ENCODE measurements around the gene SLC24A1.
"Not testable (repeated sequence)": the region's sequence is repeated elsewhere in the genome, so short reads cannot be mapped to it uniquely, and the experiment has no call there.

SLC24A1 gene

GRCh38 chr15:65621638-65622037, at the start of gene SLC24A1:
Gene SLC24A1, plus strand, starts transcription at chr15:65621938. Its CDS starts 2,143 bp downstream, at chr15:65624081.
- no peak for DNase-seq (ENCODE audit: low read depth)

GRCh38 chr15:65571971-65572370, 49.8 kb upstream of the SLC24A1 start:
- DNase-seq (ENCODE audit: low read depth): no peak

GRCh38 chr15:65576664-65577063, 45.1 kb upstream of the SLC24A1 start:
- no peak for DNase-seq (ENCODE audit: low read depth)

- no peak for DNase-seq (ENCODE audit: low read depth)
These were observed 44.4 kb upstream of the SLC24A1 start for GRCh38 chr15:65577129-65577996.

- no peak for DNase-seq (ENCODE audit: low read depth)
These were observed 42.6 kb upstream of the SLC24A1 start for GRCh38 chr15:65578904-65579728.

GRCh38 chr15:65579762-65580161, 42.0 kb upstream of the SLC24A1 start:
- DNase-seq (ENCODE audit: low read depth): no peak

- DNase-seq (ENCODE audit: low read depth): no peak
These were observed 41.5 kb upstream of the SLC24A1 start for GRCh38 chr15:65580287-65580686.

- no peak for DNase-seq (ENCODE audit: low read depth)
These were observed 38.0 kb upstream of the SLC24A1 start for GRCh38 chr15:65583701-65584100.

GRCh38 chr15:65584241-65584640, 37.5 kb upstream of the SLC24A1 start:
- no peak for DNase-seq (ENCODE audit: low read depth)

- no peak for DNase-seq (ENCODE audit: low read depth)
These were observed 34.6 kb upstream of the SLC24A1 start for GRCh38 chr15:65587094-65587493.

- no peak for DNase-seq (ENCODE audit: low read depth)
These were observed 25.8 kb upstream of the SLC24A1 start for GRCh38 chr15:65595960-65596359.

- no peak for DNase-seq (ENCODE audit: low read depth)
These were observed 23.3 kb upstream of the SLC24A1 start for GRCh38 chr15:65598468-65598867.

GRCh38 chr15:65599677-65600076, 22.1 kb upstream of the SLC24A1 start:
- no peak for DNase-seq (ENCODE audit: low read depth)

- DNase-seq (ENCODE audit: low read depth): no peak
These were observed 18.6 kb upstream of the SLC24A1 start for GRCh38 chr15:65603134-65603533.

- DNase-seq (ENCODE audit: low read depth): no peak
These were observed 18.2 kb upstream of the SLC24A1 start for GRCh38 chr15:65603559-65603958.

- peak; percentile 96 for DNase-seq (ENCODE audit: low read depth)
These were observed 10.6 kb upstream of the SLC24A1 start, which contains the start of gene INTS14 for GRCh38 chr15:65610871-65611718. Gene INTS14, minus strand, starts transcription at chr15:65611131. Its CDS starts 3,751 bp downstream, at chr15:65607380.

- DNase-seq (ENCODE audit: low read depth): no peak
These were observed 9.7 kb upstream of the SLC24A1 start for GRCh38 chr15:65611888-65612615.

GRCh38 chr15:65612616-65612946, 9.2 kb upstream of the SLC24A1 start:
- no peak for DNase-seq (ENCODE audit: low read depth)

GRCh38 chr15:65612949-65613744, 8.6 kb upstream of the SLC24A1 start:
- DNase-seq (ENCODE audit: low read depth): no peak

GRCh38 chr15:65615887-65616286, 5.9 kb upstream of the SLC24A1 start:
- not testable (repeated sequence) for DNase-seq (ENCODE audit: low read depth)

Measured in activated T-cell treated with anti-CD3 and anti-CD28 coated beads for 48 hours (primary cell).